Endothelial cell of umbilical vein (primary cell): Measurements from ENCODE around the gene ZNF628. TPM values are rescaled to one million over a fixed set of nuclear protein-coding genes. Genes with fewer than 3 reads are reported as not detected.

ENCODE experiments used
- BruUV-seq: library from RNA; stranded (reverse); fragments of 400-500 nt; replicated peaks from 2 replicates; lab custom pipeline; 2021; lab: Mats Ljungman, UMichigan
- CTCF ChIA-PET: fragments of 300-600, 350-600 bp; sonication (Branson Sonifier 250); formaldehyde crosslinking; loops from one replicate; lab custom pipeline; 2021; ENCODE audit warnings: antibody characterized with exemption, inconsistent platforms; lab: Charles Lee
- POLR2A ChIA-PET: fragments of 300-600, 350-600 bp; sonication (Branson Sonifier 250); formaldehyde crosslinking; loops from one replicate; lab custom pipeline; 2021; ENCODE audit warnings: antibody characterized with exemption, inconsistent platforms; lab: Charles Lee
- DNase-seq: peaks from one replicate; pipeline ENCODE4 v3.0.0-alpha.2; 2011; ENCODE audit warnings: low read depth, low spot score
- FAIRE-seq: peaks from 2 replicates; lab custom pipeline; 2011; peaks lifted over from hg19 to GRCh38; lab: Jason Lieb, UNC
- H2AFZ ChIP-seq: 2 replicates; pipeline ENCODE4 v1.6.0; 2012; ENCODE audit warnings: low read depth, low read length, control low read depth, inconsistent platforms
- H3K27ac ChIP-seq: 2 replicates; pipeline ENCODE4 v1.5.1; 2011; ENCODE audit warnings: low read depth, mild to moderate bottlenecking, control low read depth, low read length, moderate library complexity; ENCODE audit not compliant: insufficient read depth
- H3K27me3 ChIP-seq, 2 experiments: 2 replicates each; pipeline versions ENCODE4 v1.6.0 to v1.6.1; 2011; ENCODE audit warnings: low read length in 2 of 2, mixed read lengths in 1 of 2; ENCODE audit not compliant: control insufficient read depth in 2 of 2, insufficient read depth in 2 of 2
- H3K36me3 ChIP-seq, 2 experiments: 2 replicates in 1 of 2; 3 replicates in 1 of 2; pipeline ENCODE4 v1.5.1; 2011; ENCODE audit warnings: low read length in 2 of 2, mild to moderate bottlenecking in 1 of 2, moderate library complexity in 1 of 2; ENCODE audit not compliant: control insufficient read depth in 2 of 2, insufficient read depth in 2 of 2; ENCODE audit errors: extremely low read depth in 1 of 2
- H3K4me1 ChIP-seq: 3 replicates; pipeline ENCODE4 v1.5.1; 2011; ENCODE audit warnings: mild to moderate bottlenecking, low read length; ENCODE audit not compliant: control insufficient read depth, insufficient read depth; ENCODE audit errors: extremely low read depth
- H3K4me2 ChIP-seq: 2 replicates; pipeline ENCODE4 v1.6.1; 2011; ENCODE audit warnings: low read length, control low read depth, mixed read lengths; ENCODE audit not compliant: insufficient read depth
- H3K4me3 ChIP-seq, 3 experiments: fragments of 200-600 bp in 1 of 3; sonication (generic), shearing (Covaris generic) in 1 of 3; replicated peaks in 1 of 3; 2 replicates each; pipeline ENCODE4 v1.5.1; 2011 to 2016; ENCODE audit warnings: control low read depth in 3 of 3, low read length in 3 of 3, mild to moderate bottlenecking in 2 of 3, inconsistent platforms in 1 of 3, low read depth in 1 of 3, moderate library complexity in 1 of 3; ENCODE audit not compliant: insufficient read depth in 1 of 3
- H3K79me2 ChIP-seq: 2 replicates; pipeline ENCODE4 v1.6.0; 2012; ENCODE audit warnings: low read length, inconsistent platforms; ENCODE audit not compliant: control insufficient read depth, insufficient read depth
- H3K9ac ChIP-seq: replicated peaks from 2 replicates; pipeline ENCODE3; 2011; ENCODE audit warnings: low read length, control low read depth; ENCODE audit not compliant: insufficient read depth; ENCODE audit errors: extremely low read depth
- H3K9me1 ChIP-seq: replicated peaks from 3 replicates; pipeline ENCODE4 v1.6.0; 2011; ENCODE audit warnings: mild to moderate bottlenecking, low read length; ENCODE audit not compliant: control insufficient read depth, insufficient read depth; ENCODE audit errors: extremely low read depth
- H3K9me3 ChIP-seq: replicated peaks from 2 replicates; pipeline ENCODE4 v1.5.1; 2012; ENCODE audit warnings: low read length, inconsistent platforms; ENCODE audit not compliant: control insufficient read depth, insufficient read depth
- H4K20me1 ChIP-seq: replicated peaks from 2 replicates; pipeline ENCODE3; 2011; ENCODE audit warnings: mild to moderate bottlenecking, low read length; ENCODE audit not compliant: control insufficient read depth, insufficient read depth; ENCODE audit errors: extremely low read depth
- EZH2 ChIP-seq: IDR thresholded peaks from 2 replicates; pipeline ENCODE4 v1.6.1; 2012; ENCODE audit warnings: borderline replicate concordance, low read depth, mild to moderate bottlenecking, moderate library complexity, low read length, inconsistent platforms; ENCODE audit not compliant: severe bottlenecking
- FOS ChIP-seq: IDR thresholded peaks from 2 replicates; pipeline ENCODE4 v1.6.1; 2011; ENCODE audit warnings: mild to moderate bottlenecking, low read length, moderate library complexity, borderline replicate concordance; ENCODE audit not compliant: insufficient read depth
- GATA2 ChIP-seq: IDR thresholded peaks from 2 replicates; pipeline ENCODE4 v1.7.0; 2011; ENCODE audit warnings: low read depth, mild to moderate bottlenecking, moderate library complexity, mixed read lengths, low read length; ENCODE audit not compliant: insufficient read length, insufficient read depth
- JUN ChIP-seq: IDR thresholded peaks from 2 replicates; pipeline ENCODE4 v1.6.1; 2011; ENCODE audit warnings: borderline replicate concordance, low read depth; ENCODE audit not compliant: insufficient read length, insufficient read depth
- MAX ChIP-seq: IDR thresholded peaks from 2 replicates; pipeline ENCODE4 v1.6.1; 2011; ENCODE audit not compliant: insufficient read depth, insufficient read length
- MYC ChIP-seq: IDR thresholded peaks from one replicate; pipeline ENCODE4 v1.6.1; 2011; ENCODE audit warnings: mild to moderate bottlenecking, low read depth, low read length
- POLR2A ChIP-seq: IDR thresholded peaks from 2 replicates; pipeline ENCODE4 v1.6.1; 2012; ENCODE audit warnings: low read depth, mild to moderate bottlenecking, control low read depth, low read length
- POLR2AphosphoS5 ChIP-seq: IDR thresholded peaks from 2 replicates; pipeline ENCODE4 v1.6.1; 2012; ENCODE audit warnings: low read depth, mild to moderate bottlenecking, control low read depth, low read length, moderate library complexity; ENCODE audit not compliant: insufficient read depth
- dilution Hi-C: fragments of 300-500 bp; cut with MboI; formaldehyde crosslinking; loops from one replicate; pipeline ENCODE4 v1.15.0; 2019; ENCODE audit warnings: low sequenced_read_pairs; ENCODE audit not compliant: extremely low pct_ligation_motif_present
- intact Hi-C: fragments of 100-400 bp; cut with micrococcal nuclease; formaldehyde crosslinking; loops from one replicate; pipeline ENCODE4 v1.10.0; 2022
- polyA plus RNA-seq, 4 experiments: library from polyadenylated mRNA; depleted of rRNA in 3 of 4; stranded (reverse) in 3 of 4; unstranded in 1 of 4; fragments of >200 nt; gene quantifications; 2 replicates each; pipeline versions ENCODE4 v1.2.1 to v1.2.3, GENCODE V29; 2011 to 2012; ENCODE audit warnings: missing spikeins in 1 of 4
- total RNA-seq: library from RNA; stranded (reverse); gene quantifications from 2 replicates; pipeline ENCODE4 v1.2.3, GENCODE V29; 2021
- TF ChIP-seq, protein P1 (sequence below), 2 donors: IDR thresholded peaks; 1 replicate in 1 of 2; 2 replicates in 1 of 2; pipeline ENCODE4 v1.5.1; 2011; ENCODE audit warnings: low read length in 2 of 2, mild to moderate bottlenecking in 2 of 2, moderate library complexity in 2 of 2, control low read depth in 1 of 2, inconsistent platforms in 1 of 2, low read depth in 1 of 2; ENCODE audit not compliant: insufficient read depth in 1 of 2; ENCODE audit errors: extremely low read depth in 1 of 2

Gene ZNF628
- total and polyA plus RNA-seq, 2 donors (not counting 3 experiments of a cell fraction or from before 2014, with no cell fraction given), result 2.0 to 10.4 TPM

DNA sequence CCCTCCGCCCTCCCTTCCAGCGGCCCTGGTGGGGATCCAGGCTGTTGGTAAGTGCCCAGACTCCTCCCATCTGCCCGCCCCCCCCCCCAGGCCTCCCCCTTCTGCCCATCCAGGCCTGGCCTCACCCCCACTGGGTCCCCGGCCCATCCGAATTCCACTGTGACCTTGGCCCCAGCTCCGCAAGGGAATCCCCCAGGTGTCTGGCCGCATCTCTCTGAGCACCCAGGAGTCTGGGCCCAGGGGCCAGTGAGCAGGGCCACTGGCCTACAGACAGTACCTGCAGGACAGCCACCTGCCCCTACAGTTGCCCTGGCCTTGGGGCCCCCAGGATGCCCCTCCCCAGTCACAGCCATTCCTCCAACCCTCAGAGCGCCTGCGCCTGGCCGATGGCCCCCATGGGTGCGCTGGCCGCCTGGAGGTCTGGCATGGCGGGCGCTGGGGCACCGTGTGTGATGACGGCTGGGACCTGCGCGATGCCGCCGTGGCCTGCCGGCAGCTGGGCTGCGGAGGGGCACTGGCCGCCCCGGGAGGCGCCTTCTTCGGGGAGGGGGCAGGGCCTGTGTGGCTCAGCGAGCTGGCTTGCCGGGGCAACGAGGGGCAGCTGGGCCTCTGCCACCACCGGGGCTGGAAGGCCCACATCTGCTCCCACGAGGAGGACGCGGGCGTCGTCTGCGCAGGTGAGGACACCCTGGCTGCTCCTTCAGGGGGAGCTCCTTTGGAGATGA is 12.7 kb downstream of the ZNF628 start:
- no peak overlapping the region for H3K9ac ChIP-seq
- H3K4me3 ChIP-seq, result no peak overlapping the region
- no peaks in the 10 kb centered on the region for H3K27me3 ChIP-seq
- H3K79me2 ChIP-seq, result peaks cover 2% of the 10 kb centered on the region
- TF ChIP-seq POLR2AphosphoS5 (no peak), MAX (no peak), MYC (no peak), FOS (no peak), POLR2A (no peak), GATA2 (no peak), EZH2 (no peak), JUN (no peak)
- TF ChIP-seq, protein P1, sequence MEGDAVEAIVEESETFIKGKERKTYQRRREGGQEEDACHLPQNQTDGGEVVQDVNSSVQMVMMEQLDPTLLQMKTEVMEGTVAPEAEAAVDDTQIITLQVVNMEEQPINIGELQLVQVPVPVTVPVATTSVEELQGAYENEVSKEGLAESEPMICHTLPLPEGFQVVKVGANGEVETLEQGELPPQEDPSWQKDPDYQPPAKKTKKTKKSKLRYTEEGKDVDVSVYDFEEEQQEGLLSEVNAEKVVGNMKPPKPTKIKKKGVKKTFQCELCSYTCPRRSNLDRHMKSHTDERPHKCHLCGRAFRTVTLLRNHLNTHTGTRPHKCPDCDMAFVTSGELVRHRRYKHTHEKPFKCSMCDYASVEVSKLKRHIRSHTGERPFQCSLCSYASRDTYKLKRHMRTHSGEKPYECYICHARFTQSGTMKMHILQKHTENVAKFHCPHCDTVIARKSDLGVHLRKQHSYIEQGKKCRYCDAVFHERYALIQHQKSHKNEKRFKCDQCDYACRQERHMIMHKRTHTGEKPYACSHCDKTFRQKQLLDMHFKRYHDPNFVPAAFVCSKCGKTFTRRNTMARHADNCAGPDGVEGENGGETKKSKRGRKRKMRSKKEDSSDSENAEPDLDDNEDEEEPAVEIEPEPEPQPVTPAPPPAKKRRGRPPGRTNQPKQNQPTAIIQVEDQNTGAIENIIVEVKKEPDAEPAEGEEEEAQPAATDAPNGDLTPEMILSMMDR (IDR thresholded peaks at IDR 0.05; ENCODE audit: extremely low read depth in 1 of 2, insufficient read depth in 1 of 2, low read depth in 1 of 2, low read length in 2 of 2), result no peak
- DNase-seq, result no peak
- dilution Hi-C loops (no loop called here), intact Hi-C loops (no loop called here)
- H3K4me1 ChIP-seq, result peaks cover 34% of the 10 kb centered on the region
- H4K20me1 ChIP-seq, result no peaks in the 10 kb centered on the region
- BruUV-seq, result no TSS peak
- H3K4me2 ChIP-seq, result no peak overlapping the region
- ChIA-PET CTCF (interaction anchor here (0.7 to 6.1 kb wide), 3 partner anchors 15 to 22 kb away, joined by 3 to 91 read pairs (median 3); no protein-coding TSS in a partner anchor), POLR2A (interaction anchor here (0.5 kb wide), 1 partner anchor 15 kb away, joined by 3 read pairs; no protein-coding TSS in a partner anchor)
- no peaks in the 10 kb centered on the region for H3K9me1 ChIP-seq
- no peaks in the 10 kb centered on the region for H3K9me3 ChIP-seq
- no peaks in the 10 kb centered on the region for H3K36me3 ChIP-seq
- no peak for FAIRE-seq
- no peak overlapping the region for H2AFZ ChIP-seq
- H3K27ac ChIP-seq, result no peak overlapping the region
